ENCODE data around the gene MED27. TPM values are rescaled to one million over a fixed set of nuclear protein-coding genes. Genes with fewer than 3 reads are reported as not detected.

MED27 gene
- total RNA-seq, 4 donors from 2014 or later = 8.2 to 18.9 (median 11.8) TPM

GRCh38 chr9:131888923-131889322, 190.7 kb downstream of the MED27 start:
- no peak for TF ChIP-seq EP300 (IDR thresholded peaks at IDR 0.05)
- TF ChIP-seq CTCF (IDR thresholded peaks at IDR 0.05) = no peak
- TF ChIP-seq POLR2A (IDR thresholded peaks at IDR 0.05) = no peak
- no peaks in the 10 kb centered on the region for H3K27me3 ChIP-seq
- H3K36me3 ChIP-seq = peaks cover 0 to 27% (median 0%) of the 10 kb centered on the region in 3 donors
- H3K9me3 ChIP-seq = no peaks in the 10 kb centered on the region
- peaks cover 0 to 33% (median 4%) of the 10 kb centered on the region in 4 donors for H3K4me1 ChIP-seq
- no peak overlapping the region for H3K27ac ChIP-seq
- 45 to 51% methylated on average over 2 of the region's 2 CpGs for WGBS, 2 donors
- H3K4me3 ChIP-seq = no peak overlapping the region
- DNase-seq (ENCODE audit: low spot score in 2 of 2) = no peak

- TF ChIP-seq EP300 (IDR thresholded peaks at IDR 0.05) = no peak
- TF ChIP-seq CTCF (IDR thresholded peaks at IDR 0.05) = no peak
- no peak for TF ChIP-seq POLR2A (IDR thresholded peaks at IDR 0.05)
- H3K27ac ChIP-seq = no peak overlapping the region
- peaks cover 0 to 33% (median 4%) of the 10 kb centered on the region in 4 donors for H3K4me1 ChIP-seq
- H3K4me3 ChIP-seq = no peak overlapping the region
- H3K27me3 ChIP-seq = no peaks in the 10 kb centered on the region
- DNase-seq (ENCODE audit: low spot score in 2 of 2) = no peak
- no peaks in the 10 kb centered on the region for H3K9me3 ChIP-seq
- WGBS, 2 donors = 87 to 95% methylated on average over 2 of the region's 2 CpGs
- H3K36me3 ChIP-seq = peaks cover 0 to 25% (median 0%) of the 10 kb centered on the region in 3 donors
These were observed 192.0 kb downstream of the MED27 start for GRCh38 chr9:131887680-131888079.

GRCh38 chr9:131886826-131887225, 192.8 kb downstream of the MED27 start:
- DNase-seq (ENCODE audit: low spot score in 2 of 2) = no peak
- Histone ChIP-seq H3K36me3 (peaks cover 0 to 20% (median 0%) of the 10 kb centered on the region in 3 donors), H3K27ac (no peak overlapping the region), H3K27me3 (no peaks in the 10 kb centered on the region), H3K4me1 (peaks cover 0 to 33% (median 4%) of the 10 kb centered on the region in 4 donors), H3K4me3 (no peak overlapping the region), H3K9me3 (no peaks in the 10 kb centered on the region)
- WGBS, 2 donors = 29 to 33% methylated on average over 2 of the region's 2 CpGs
- no peak for TF ChIP-seq CTCF (IDR thresholded peaks at IDR 0.05)
- TF ChIP-seq POLR2A (IDR thresholded peaks at IDR 0.05) = no peak
- no peak for TF ChIP-seq EP300 (IDR thresholded peaks at IDR 0.05)

- no peak overlapping the region for H3K27ac ChIP-seq
- WGBS, 2 donors = 54 to 59% methylated on average over 6 of the region's 6 CpGs
- no peak for DNase-seq (ENCODE audit: low spot score in 2 of 2)
These were observed 194.5 kb downstream of the MED27 start for GRCh38 chr9:131885144-131885609.

GRCh38 chr9:131884222-131884621, 195.4 kb downstream of the MED27 start:
- DNase-seq (ENCODE audit: low spot score in 2 of 2) = no peak
- TF ChIP-seq EP300 (IDR thresholded peaks at IDR 0.05) (no peak), POLR2A (IDR thresholded peaks at IDR 0.05) (no peak), CTCF (IDR thresholded peaks at IDR 0.05) (no peak)
- 73 to 85% methylated on average over 1 of the region's 1 CpG for WGBS, 2 donors

More at GRCh38 chr9:131885144-131885609, 194.5 kb downstream of the MED27 start:
- Histone ChIP-seq H3K36me3 (peaks cover 0 to 9% (median 0%) of the 10 kb centered on the region in 3 donors), H3K27me3 (no peaks in the 10 kb centered on the region), H3K4me3 (no peak overlapping the region), H3K9me3 (no peaks in the 10 kb centered on the region), H3K4me1 (peaks cover 0 to 32% (median 4%) of the 10 kb centered on the region in 4 donors)
- no peak for TF ChIP-seq CTCF (IDR thresholded peaks at IDR 0.05)
- TF ChIP-seq POLR2A (IDR thresholded peaks at IDR 0.05) = no peak

More at GRCh38 chr9:131884222-131884621, 195.4 kb downstream of the MED27 start:
- H3K9me3 ChIP-seq = no peaks in the 10 kb centered on the region
- H3K4me1 ChIP-seq = peaks cover 0 to 22% (median 1%) of the 10 kb centered on the region in 4 donors
- H3K4me3 ChIP-seq = no peak overlapping the region
- H3K36me3 ChIP-seq = peaks cover 0 to 17% (median 0%) of the 10 kb centered on the region in 3 donors
- H3K27me3 ChIP-seq = no peaks in the 10 kb centered on the region
- no peak overlapping the region for H3K27ac ChIP-seq
